Measurements from ENCODE around the gene FNIP2.

FNIP2 gene

DNA sequence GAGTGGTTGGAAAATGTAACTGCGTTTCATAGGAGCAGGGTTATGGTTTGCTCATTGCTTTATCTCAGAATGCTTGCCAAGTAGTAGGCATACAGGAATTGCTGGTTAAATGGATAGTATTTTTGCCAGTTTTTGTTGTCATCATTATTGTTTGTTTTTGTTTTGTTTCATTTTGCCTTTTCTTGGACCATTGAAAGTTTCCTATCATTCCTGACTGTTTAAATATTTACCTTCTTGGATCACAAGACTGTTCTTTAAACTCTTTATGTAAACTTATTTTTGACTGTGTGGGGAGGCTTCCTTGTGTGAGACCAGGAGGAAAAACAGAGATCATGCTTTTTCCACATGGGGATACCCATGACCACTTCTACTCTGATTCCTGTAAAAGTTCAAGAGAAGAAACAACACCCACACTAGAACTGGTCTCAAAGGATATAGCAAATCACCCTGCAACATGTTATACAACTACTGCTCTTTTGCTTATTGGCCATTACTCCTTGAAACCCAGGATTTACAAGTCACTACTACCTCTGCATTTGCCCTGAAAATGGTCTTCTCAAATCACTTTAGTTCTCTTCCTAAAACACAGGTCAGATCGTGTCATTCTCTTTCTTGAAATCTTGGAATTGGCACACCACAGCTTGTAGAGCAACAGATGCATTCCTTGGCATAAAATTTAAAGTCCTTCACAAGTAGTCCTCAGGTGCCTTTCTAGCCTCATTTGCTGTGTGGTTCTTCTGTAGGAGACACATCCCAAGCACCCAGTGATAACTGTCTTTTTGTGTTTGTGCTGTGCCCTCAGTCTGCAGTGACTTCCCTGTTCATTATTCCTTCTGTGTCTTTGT lies 51.3 kb downstream of the FNIP2 start:
- DNase-seq (ENCODE audit: low read depth), result no peak
- H3K4me3 ChIP-seq (ENCODE audit: low read depth, low read length), result no peak overlapping the region
- TF ChIP-seq, protein P1, sequence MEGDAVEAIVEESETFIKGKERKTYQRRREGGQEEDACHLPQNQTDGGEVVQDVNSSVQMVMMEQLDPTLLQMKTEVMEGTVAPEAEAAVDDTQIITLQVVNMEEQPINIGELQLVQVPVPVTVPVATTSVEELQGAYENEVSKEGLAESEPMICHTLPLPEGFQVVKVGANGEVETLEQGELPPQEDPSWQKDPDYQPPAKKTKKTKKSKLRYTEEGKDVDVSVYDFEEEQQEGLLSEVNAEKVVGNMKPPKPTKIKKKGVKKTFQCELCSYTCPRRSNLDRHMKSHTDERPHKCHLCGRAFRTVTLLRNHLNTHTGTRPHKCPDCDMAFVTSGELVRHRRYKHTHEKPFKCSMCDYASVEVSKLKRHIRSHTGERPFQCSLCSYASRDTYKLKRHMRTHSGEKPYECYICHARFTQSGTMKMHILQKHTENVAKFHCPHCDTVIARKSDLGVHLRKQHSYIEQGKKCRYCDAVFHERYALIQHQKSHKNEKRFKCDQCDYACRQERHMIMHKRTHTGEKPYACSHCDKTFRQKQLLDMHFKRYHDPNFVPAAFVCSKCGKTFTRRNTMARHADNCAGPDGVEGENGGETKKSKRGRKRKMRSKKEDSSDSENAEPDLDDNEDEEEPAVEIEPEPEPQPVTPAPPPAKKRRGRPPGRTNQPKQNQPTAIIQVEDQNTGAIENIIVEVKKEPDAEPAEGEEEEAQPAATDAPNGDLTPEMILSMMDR (IDR thresholded peaks at IDR 0.05; ENCODE audit: insufficient read depth, low read depth, low read length, missing control alignments), result no peak

DNA sequence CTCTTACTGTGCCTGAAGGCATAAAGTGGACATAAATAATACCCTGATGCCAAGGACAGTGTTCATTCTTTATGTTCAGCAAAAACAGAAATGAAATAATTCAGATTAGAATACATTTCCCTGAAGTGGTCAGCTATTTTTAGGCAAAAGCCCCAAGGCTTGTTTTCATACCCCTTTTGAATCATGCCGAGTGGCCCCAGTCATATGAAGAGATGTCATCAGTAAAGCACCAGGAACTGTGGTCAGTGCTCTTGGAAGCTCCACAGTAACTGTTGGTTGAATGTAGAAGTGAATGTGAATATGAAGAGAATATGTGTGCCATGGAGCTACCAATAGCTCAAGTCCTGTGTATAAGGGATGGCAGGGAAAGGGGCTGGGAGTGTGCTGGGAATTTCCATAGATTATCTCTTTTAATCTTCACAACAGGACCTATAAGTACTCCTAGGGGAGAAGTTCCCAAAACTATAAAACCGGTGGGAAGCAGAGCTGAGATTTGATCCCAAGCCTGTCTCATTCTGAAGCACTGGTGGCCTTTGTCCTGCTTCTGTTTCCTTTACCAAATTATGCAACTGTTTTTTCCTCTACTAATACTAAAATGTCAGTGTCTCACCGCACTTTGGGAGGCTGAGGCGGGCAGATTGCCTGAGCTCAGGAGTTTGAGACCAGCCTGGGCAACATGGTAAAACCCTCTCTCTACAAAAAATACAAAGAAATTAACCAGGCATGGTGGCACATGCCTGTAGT lies 52.6 kb downstream of the FNIP2 start:
- no peak overlapping the region for H3K4me3 ChIP-seq (ENCODE audit: low read depth, low read length)
- peak; percentile 55 for DNase-seq (ENCODE audit: low read depth)
- TF ChIP-seq, protein P1 (IDR thresholded peaks at IDR 0.05; ENCODE audit: insufficient read depth, low read depth, low read length, missing control alignments), result no peak

- TF ChIP-seq, protein P1 (IDR thresholded peaks at IDR 0.05; ENCODE audit: insufficient read depth, low read depth, low read length, missing control alignments), result no peak
- DNase-seq (ENCODE audit: low read depth), result no peak
These were observed 53.5 kb downstream of the FNIP2 start for GRCh38 chr4:158822348-158822747.

GRCh38 chr4:158823461-158823873 lies 54.6 kb downstream of the FNIP2 start:
- no peak overlapping the region for H3K4me3 ChIP-seq (ENCODE audit: low read depth, low read length)
- DNase-seq (ENCODE audit: low read depth), result no peak
- TF ChIP-seq, protein P1 (IDR thresholded peaks at IDR 0.05; ENCODE audit: insufficient read depth, low read depth, low read length, missing control alignments), result no peak

More at GRCh38 chr4:158822348-158822747, 53.5 kb downstream of the FNIP2 start:
- H3K4me3 ChIP-seq (ENCODE audit: low read depth, low read length), result no peak overlapping the region

GRCh38 chr4:158824425-158825274 lies 55.8 kb downstream of the FNIP2 start:
- H3K4me3 ChIP-seq (ENCODE audit: low read depth, low read length), result no peak overlapping the region
- TF ChIP-seq, protein P1 (IDR thresholded peaks at IDR 0.05; ENCODE audit: insufficient read depth, low read depth, low read length, missing control alignments), result no peak
- no peak for DNase-seq (ENCODE audit: low read depth)

DNA sequence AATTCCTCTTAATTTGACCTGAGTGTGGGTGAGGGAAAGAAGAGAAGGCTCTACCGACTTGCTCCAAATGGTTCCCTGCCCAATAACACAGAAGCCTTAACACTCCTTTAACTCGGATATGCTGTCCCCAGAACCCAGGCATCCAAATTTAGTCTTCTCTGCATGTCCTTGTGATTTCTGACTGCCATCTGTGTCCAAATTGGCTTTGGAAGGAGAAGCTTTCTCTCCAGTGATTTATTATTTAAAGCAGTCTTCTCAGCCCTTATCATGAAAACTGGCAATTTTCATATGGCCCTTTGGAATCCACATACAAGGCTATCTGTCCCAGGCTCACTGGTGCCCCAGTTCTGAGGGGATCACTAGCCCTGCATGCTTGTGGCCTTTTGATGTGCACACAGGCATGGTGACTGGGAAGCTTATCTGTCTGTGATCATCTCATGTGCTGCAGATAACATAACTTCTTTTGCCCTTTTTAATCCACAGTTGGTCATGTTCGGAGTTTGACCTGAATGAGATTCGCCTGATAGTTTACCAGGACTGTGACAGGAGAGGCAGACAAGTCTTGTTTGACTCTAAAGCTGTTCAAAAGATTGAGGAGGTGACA lies 56.7 kb downstream of the FNIP2 start:
- TF ChIP-seq, protein P1 (IDR thresholded peaks at IDR 0.05; ENCODE audit: insufficient read depth, low read depth, low read length, missing control alignments), result no peak
- no peak for DNase-seq (ENCODE audit: low read depth)
- H3K4me3 ChIP-seq (ENCODE audit: low read depth, low read length), result no peak overlapping the region
